Middle frontal gyrus (tissue), 1 donor: Measurements from ENCODE around the gene ZACN.

ENCODE experiments used
- DNase-seq: peaks from one replicate; pipeline ENCODE4 v3.0.0-alpha.2; 2015; ENCODE audit warnings: low spot score; ENCODE audit errors: extremely low spot score

The ZACN gene

DNA sequence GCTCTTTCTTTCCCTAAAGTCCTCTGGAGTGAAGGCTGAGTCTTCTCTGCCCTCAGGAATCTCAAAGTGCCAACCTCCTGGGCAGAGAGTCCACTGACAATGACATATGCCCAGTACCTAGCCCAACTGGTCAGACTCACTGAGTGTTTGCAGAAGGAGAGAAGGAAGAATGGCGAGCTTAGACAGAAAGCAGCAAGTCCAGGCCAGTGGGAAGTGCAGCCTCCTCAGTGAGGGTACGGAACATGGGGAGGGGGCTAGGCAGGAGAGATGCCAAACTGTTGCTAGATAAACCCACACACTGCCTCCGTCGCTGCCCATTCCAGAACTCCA is 23.9 kb downstream of the ZACN start:
- DNase-seq = no peak

DNA sequence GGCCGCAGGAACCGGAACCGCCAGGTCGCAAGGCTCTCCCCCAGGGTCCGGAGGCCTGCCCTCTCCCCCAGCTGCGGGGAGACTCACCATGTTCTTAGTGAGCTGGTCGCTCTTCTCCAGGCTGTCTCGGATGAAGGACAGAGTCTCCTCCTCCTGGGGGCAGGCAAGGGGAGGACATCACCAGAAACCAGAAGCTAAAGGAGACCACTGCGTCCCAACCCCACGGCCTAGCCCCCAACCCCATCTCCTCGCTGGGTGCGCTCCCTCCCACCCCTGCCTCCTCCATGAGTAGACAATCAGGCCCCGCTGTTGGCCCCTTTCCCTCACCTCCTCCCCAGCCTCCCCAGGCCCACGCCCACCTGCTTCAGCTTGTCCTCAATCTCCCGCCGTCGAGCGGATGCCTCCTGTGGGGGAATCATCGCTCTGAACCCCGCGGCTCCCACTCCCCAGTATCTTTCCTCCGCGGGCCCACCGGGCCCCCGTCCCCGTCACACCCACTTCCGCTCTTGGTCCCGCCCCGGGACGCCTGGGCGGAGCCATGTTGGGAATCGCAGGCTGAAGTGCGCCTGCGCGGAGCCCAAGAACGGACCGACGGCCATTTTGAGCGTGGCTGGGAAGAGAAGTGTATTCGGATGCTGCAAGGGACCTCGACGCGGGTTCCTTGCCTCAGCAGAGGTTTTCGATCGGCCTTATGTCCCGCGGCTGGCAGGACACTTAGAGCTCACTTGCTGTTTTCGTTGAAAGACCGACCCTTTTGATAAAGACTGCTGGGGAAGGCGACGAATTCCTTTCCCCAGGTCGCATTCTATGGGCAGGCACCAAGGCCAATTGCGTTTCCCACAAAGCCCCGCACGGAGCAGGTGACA is 24.5 kb downstream of the ZACN start, which contains the start of gene EXOC7:
EXOC7 (minus strand) TSS at position 514 of the 866 bp plus-strand sequence; CDS start at position 419, 95 bp downstream.
- peak; percentile 93 for DNase-seq

- DNase-seq = no peak
Measured at GRCh38 chr17:76104140-76104895, 25.3 kb downstream of the ZACN start.

DNA sequence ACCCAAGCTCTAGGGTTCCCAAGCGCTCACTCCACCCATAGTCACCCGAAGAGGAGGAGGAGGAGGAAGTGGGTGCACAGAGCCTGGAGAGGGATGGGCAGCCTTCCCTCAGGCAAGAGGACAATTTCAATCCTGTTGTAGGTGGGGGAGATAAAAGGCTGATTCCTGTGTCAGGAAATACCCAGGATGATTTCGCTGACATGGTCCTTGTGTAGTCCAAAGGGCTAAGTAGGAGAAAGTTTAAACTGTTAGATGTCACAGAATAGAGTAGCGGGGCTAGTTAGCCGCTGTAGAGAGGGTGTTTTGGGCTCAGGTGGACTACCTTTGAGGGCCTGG is 25.9 kb downstream of the ZACN start:
- DNase-seq = no peak

DNA sequence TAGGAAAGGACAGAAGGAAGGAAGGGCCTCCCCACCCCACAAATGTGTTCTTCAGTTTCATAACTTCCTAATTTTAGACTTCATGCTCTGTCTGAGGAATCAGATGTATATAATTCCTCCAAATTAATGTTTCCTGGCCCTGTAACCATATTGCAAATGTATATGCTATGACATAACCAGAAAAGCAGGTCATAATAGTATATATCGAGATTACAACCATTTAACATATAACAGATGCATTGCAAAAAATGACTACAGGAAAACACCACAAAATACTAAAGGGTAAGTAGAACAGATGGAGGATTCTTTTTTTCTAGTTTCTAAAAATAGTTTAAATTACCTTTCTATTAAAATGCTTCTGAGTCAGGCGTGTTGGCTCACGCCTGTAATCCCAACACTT is 27.7 kb downstream of the ZACN start:
- no peak for DNase-seq

DNA sequence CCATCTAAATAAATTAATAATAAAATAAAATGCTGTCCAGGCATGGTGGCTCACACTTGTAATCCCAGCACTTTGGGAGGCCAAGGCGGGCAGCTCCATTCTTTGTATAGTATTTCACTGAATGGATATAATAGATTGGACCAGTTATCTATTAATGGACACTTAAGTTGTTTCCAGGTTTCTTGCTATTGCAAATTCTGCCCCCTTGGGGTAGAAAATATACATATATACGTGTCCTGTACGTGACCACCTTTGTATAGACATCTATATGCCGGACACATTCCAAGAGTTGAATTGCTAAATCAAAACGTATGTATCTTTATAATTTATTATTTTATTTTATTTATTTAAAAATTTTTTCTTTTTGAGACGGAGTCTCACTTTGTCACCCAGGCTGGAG is 28.5 kb downstream of the ZACN start:
- DNase-seq = no peak

- DNase-seq = no peak
Measured at GRCh38 chr17:76111956-76112355, 33.0 kb downstream of the ZACN start.

DNA sequence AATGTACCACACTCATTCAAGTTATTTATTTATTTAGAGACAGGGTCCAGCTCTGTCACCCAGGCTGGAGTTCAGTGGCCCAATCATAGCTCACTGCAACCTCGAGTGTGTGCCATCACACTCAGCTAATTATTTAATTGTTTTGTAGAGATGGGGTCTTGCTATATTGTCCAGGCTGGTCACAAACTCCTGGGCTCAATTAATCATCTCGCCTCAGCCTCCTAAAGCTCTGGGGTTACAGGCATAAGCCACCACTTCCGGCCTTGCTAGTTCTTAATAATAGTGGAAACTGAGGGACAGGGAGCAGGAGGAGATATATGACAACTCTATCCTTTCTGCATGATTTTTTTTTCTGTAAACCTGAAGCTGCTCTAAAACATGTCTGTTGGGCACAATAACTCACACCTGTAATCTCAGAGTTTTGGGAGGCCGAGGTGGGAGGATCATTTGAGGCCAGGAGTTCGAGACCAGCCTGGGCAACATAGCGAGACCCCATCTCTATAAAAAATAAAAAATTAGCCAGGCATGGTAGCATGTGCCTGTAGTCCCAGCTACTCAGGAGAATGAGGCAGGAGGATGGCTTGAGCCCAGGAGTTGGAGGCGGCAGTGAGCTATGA is 36.3 kb downstream of the ZACN start:
- no peak for DNase-seq

DNA sequence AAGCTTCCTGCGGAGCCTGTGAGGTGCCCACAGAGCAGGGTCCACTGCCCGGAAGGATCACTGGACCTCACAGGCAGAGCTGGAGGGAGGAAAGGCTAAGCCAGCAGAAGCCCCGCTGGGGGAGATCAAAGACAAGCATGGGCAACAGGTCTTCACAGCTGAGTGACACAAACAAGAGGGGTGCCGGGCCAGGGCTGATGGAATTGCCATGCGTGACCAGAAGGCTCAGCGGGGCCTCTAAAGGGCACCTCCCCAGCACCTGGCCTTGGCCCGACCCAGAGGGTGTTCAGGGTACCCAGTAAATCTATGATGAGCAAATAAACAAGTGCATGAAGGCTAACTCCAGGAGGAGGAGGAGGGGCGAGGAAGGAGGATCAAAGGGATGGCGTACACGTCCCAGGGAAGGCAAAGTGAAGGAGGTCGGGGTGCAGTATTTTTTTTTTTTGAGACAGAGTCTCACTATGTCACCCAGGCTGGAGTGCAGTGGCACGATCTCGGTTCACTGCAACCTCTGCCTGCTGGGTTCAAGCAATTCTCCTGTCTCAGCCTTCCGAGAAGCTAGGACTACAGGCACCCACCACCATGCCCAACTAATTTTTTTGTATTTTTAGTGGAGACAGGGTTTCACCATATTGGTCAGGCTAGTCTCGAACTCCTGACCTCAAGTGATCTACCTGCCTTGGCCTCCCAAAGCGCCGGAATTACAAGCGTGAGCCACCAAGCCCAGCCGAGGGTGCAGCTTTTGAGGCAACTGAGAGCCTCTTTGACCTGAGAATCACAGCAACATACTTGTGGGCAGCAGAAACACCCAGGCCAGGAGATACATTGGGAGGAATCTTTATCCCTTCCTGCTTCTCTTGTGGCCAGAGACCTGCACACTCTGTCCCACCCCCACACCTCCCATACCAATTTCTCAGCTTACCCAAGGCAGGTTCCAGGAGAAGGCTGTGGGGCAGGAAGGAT is 40.7 kb downstream of the ZACN start:
- no peak for DNase-seq

GRCh38 chr17:76120658-76121008 is 41.7 kb downstream of the ZACN start:
- DNase-seq = no peak

DNA sequence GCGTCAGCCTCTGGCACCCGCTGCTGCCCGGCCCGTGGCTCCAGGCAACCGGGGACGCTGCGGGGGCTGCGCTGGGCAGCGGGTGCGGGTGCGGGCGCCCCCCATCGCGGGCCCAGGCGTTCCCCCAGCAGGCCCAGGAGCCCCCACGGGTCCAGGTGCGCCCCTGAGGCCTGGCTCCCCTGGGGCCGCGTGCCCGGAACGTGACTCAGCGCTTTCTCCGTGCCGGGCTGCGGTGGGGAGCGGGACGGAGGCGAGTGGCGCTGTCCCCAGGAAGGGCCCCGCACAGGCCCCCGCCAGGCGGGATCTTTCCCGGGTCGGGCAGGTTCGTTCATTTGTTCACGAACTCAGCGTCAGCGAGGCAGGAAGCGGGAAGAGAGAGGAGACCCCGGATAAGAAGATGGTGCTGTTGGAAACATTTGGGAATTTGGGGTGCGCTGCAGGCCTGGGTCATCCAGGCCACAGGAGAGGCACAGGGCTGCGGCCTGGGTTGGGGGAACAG is 43.0 kb downstream of the ZACN start:
- no peak for DNase-seq

GRCh38 chr17:76122431-76123190 is 43.6 kb downstream of the ZACN start:
- no peak for DNase-seq

- DNase-seq = no peak
Measured at GRCh38 chr17:76123191-76123499, 44.2 kb downstream of the ZACN start.

- no peak for DNase-seq
Measured at GRCh38 chr17:76123749-76124581, 45.0 kb downstream of the ZACN start.

DNA sequence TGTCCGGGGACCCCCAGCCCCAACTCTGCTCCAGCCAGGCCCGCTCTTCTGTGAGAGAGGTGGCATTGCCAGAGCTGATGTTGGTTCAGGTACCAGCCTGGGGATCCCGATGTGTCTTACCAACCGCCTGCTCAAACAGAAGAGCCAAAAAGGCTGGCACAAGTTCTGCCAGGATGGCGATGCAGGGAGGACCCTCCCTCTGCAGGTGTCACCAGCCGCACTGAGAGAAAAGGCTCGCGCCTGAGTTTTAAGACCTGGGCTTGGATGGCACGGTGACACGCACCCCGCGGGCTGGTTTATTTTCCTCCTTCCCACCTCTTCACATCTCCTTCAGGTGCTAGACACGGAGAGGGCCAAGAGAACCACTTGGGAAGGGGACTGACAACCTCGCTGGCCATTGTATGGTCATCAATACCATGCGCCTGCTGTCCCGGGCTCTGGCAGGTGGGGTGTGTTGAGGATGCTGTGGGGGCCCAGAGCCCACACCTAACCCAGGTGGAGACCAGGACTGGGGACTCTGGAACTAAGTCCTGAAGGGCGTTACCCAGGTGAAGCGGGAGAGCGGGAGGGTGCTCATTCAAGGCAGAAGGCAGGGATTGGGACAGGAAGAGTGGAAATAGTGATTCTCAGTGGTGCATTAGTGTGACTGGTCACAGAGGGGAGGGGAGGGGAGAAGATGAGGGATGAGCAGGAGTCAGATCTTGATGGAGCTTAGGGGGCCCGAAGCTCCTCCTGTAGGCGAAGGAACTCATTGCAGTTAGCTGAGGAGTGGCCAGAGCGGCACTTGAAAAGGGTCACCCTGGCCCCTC is 45.8 kb downstream of the ZACN start:
- no peak for DNase-seq

DNA sequence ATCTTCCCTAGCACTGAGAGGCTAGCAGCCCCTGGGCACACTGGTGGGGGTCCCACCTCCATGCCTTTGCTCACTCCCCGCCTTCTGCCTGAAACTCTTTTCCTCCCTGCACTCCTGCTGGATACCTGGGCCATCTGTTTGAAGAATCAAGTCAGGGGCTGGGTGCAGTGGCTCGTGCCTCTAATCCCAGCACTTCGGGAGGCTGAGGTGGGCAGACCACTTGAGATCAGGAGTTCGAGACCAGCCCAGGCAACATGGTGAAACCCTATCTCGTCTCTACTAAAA is 46.4 kb downstream of the ZACN start:
- no peak for DNase-seq

GRCh38 chr17:76125922-76126321 is 46.9 kb downstream of the ZACN start:
- DNase-seq = no peak

DNA sequence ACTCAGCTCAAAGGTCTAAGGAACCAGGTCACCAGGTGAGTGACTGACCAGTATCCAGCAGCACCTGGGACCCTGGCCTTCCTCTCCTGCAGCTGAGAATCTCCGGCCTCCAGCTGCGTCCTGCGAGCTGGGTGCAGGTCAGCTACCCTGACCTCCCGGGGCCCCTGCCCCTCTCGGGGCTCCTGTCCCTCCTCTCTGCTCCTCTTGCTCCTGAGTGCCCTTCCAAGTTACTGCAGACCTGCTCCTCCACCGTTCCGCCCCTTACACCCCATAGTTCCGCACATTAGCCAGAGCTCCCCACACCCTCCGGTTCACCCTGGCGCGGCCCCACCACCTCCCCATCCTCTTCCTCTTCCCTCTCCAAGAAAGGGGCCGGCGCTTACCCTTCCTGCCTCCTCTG is 51.5 kb downstream of the ZACN start:
- no peak for DNase-seq

DNA sequence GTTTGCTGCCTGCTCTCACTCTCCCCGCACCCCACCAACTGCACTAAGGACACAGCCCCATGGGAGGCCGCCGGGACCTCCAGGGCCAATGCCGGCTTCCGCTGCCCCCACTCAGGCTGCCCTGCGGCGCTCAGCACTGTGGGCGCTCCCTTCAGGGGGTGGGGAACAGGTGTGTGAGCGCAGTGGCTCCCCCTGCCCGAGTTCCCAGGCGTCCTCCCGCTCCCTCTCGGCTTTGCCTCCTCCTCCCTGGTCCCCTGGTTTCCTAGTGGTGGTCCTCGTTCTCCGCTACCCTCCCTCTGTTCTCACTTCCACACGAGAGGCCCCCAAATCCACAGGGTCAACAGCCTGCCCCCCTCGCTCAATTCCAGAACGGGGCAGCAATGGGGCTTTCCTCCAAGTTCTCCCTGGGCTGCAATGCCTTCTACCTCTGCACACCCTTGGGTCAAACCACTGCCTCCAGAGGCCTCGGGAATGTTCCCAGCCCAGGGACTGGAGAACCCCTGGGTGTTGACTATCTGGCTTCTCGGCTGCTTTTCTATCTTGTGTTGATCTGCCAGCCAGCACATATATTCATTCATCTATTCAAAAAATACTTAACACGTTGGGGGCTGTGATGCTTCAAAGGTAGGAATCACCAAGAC is 52.2 kb downstream of the ZACN start:
- no peak for DNase-seq
